HL-60/S4 (cell line): Measurements from ENCODE around the gene PDGFD.

Source experiments
- in situ Hi-C: fragments of 300-500 bp; cut with MboI; formaldehyde crosslinking; loops from 2 replicates; pipeline ENCODE4 v1.14.3; 2022; ENCODE audit warnings: low sequenced_read_pairs

The PDGFD gene

GRCh38 chr11:104095791-104096190 is 68.2 kb downstream of the PDGFD start:
- in situ Hi-C loops: no loop called here

DNA sequence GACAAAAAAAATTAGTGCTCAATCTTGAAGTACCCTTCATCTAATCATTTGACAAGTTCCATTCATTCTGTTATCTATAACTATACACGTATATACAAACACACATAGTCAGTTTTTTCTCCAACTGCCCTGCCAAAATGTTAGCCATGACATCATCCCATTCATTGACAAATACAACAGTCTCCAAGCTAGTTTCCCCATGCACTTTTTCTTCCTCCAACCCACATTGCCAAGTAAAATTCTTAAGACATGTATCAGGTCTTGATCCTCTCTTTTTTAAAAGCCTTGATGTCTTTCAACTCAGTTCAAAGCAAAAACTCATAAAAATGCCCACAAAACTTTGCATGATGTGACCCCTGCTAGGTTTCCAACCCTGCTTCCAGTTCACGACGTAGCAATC is 69.4 kb downstream of the PDGFD start:
- in situ Hi-C loops: no loop called here

DNA sequence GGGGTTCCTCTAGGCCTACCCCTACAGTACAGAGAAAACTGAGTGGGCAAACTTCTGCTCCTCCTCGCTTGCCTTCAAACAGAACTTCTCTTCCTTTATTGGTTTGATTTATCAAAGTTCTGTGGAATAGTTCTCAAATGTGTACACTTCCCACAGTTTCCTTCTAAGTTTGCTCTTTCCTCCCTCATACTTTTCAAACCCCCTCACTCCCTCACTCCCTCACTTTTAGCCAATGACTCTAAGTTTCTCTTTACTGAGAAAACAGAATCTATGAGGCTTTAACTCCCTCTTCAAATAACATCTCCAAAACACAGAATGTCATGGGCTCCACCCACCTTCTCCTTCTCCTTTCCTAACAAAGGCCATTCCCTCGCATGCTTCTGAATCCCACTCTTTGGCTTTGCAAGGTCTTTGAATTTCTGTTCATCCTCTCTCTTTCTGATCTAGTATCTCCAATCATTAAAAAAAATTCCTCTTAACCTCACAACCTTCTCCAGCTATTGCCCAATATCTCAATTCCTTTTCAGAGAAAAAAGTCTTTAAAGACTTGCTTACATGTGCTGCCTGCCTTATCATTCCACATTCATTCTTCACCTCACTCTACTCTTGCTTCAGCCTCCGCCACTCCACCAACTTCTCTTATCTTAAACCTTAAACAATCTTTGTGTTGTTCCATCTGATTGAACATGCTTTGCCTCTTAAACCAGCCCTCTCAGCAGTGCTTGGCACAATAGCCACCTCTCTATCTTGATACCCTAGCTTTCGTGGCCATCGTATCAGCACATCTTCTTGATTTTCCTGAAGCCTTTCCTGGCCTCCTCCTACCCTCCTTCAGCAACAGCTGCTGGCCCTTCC is 70.3 kb downstream of the PDGFD start:
- in situ Hi-C loops: no loop called here

DNA sequence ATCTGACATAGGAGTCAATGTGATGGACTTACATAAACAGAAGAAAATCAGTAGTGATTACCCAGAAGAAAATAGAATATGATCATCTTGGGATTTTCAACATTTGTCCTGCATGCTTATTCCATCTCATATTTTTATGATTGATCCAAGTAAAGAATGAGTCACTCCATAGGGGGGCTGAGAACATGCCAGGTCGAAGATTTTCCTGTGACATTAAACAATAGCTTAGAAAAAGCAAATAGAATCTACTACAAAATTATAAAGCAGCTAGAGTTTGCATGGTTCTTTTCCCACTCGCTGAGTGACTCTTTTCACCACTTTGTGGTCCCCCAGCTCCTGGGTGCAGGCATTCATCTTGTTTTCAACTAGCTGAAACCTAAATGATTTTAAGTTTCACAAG is 71.2 kb downstream of the PDGFD start:
- in situ Hi-C loops: no loop called here

- in situ Hi-C loops: no loop called here
These were observed 72.5 kb downstream of the PDGFD start for GRCh38 chr11:104091281-104092096.

- in situ Hi-C loops: no loop called here
These were observed 73.2 kb downstream of the PDGFD start for GRCh38 chr11:104090767-104091166.

DNA sequence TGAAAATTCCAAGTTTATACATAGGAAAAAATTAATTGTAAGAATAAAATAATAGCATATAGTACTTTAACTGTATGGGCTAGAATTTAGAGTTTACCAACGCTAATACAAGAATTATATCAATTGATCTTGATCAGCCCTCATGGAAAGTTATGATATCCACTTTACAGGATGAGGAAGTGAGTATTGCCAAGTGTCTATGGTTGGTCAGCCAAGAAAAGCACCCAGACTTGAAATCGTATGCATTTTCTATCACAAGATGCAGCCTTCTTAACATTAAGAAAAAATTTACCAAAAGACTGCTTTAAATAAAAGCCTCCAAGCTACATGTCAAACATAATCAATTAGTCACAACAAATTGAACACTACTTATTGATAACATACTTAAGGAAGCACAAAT is 74.5 kb downstream of the PDGFD start:
- in situ Hi-C loops: no loop called here

DNA sequence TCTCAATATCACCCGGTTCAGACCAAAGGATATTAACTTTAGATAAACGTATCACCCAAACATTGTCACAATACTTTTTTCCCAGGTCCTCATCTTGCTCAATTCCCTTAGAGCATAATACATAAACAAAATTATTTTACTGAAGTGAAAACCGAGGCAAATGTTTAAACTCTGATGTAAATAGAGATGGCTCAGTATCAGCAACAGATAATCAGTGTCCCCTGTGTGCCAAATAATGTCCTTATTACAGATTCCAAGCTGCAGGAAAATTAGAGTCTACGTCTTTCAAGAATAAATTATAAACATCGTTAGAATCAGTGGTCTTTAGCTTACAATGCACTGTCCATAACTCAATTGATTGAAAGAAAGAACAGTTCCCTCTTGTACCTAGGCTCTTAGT is 77.3 kb downstream of the PDGFD start:
- in situ Hi-C loops: no loop called here

GRCh38 chr11:104078995-104079394 is 85.0 kb downstream of the PDGFD start:
- in situ Hi-C loops: no loop called here

- in situ Hi-C loops: no loop called here
These were observed 85.7 kb downstream of the PDGFD start for GRCh38 chr11:104078245-104078644.

GRCh38 chr11:104076455-104076854 is 87.5 kb downstream of the PDGFD start:
- in situ Hi-C loops: no loop called here

- in situ Hi-C loops: no loop called here
These were observed 88.2 kb downstream of the PDGFD start for GRCh38 chr11:104075706-104076105.

DNA sequence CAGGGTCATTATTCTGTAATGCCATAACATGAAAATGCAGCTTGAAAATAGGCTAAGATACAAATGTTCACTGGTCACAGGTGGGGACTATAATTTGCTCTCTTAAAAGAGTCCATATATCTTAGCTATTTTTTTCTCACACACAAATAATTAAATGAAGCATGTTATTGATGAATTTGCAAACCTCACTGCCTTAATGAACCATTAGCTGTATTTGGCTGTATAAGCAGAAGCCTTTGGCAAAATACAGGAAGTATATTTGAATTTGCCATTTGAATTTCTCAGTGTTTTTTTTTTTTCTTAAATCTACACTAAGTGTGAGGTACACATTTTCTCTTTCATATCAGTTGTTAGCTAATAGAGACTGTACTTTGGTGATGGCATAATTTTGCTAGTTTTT is 88.9 kb downstream of the PDGFD start:
- in situ Hi-C loops: no loop called here

DNA sequence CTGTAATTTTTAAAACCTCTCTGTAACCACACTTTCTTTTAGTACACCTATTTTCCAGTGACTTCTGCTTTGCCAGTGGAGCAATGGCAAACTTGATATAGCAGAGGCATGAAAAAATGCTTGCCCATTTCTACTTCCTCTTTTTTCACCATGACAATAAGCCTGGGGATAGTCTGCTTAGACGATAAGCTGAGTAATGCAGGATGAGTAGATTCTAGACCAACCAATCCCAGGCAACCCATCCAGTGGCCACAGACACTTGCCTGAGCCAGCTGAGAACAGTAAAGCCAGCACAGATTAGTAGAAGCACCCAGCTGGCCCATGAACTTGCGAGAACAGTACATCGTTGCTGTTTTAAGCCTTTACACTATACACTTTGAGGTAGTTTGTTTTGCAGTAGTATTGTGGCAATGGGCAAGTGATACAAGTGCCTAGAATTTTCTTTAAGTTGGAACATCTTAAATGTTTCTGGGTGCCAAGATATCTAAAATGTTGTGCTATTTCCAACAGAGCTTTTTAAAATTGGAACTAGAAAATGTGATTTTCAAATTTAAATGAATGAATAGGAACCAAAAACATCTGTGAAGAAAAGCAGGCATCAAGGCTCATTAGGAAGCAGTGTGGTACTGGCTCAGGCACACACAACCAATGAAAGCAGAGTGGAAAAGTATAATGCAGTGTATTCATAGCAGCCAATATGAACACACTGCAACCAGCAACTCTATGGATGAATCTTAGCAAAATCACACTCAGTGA is 89.8 kb downstream of the PDGFD start:
- in situ Hi-C loops: no loop called here

DNA sequence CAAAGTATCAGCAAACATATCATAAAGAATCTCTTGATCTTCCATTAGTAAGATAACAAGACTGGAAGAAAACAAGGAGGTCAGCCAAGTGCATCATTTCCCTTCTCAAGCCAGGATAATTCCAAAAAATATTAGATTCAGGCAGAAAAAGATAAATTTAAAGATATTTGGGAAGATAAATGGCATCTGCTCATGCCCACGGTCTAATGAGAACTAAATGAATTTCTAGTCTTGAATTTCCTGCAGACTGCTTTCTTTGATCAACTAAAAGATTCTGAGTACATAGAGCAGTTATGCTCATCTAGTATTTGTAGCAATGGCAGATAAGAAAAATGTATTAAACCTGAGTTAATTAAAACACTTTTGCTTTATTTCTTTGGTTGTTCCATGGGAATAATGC is 96.4 kb downstream of the PDGFD start:
- in situ Hi-C loops: no loop called here

- in situ Hi-C loops: no loop called here
These were observed 99.8 kb downstream of the PDGFD start for GRCh38 chr11:104064034-104064630.

- in situ Hi-C loops: no loop called here
These were observed 102.0 kb downstream of the PDGFD start for GRCh38 chr11:104061853-104062521.

- in situ Hi-C loops: no loop called here
These were observed 103.1 kb downstream of the PDGFD start for GRCh38 chr11:104060820-104061219.

GRCh38 chr11:104060004-104060794 is 103.7 kb downstream of the PDGFD start:
- in situ Hi-C loops: no loop called here

DNA sequence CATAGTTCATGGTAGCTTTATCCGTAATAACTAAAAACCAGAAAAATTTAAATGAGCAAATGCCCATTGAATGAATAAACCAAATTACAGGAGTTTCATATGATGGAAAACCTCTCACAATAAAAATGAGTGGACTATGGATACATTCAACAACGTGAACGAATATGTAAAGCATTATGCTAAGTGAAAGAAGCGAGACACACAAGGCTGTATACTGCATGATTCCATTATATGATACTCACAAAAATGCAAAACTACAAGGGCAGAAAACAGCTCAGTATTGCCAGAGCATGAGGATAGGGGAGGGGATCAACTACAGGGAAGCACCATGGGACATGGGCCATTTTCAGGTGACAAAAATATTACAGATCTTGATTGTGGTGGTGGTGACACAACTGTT is 105.3 kb downstream of the PDGFD start:
- in situ Hi-C loops: no loop called here
